HFFc6 (cell line): Measurements from ENCODE around the gene DIPK1A. TPM values are rescaled to one million over a fixed set of nuclear protein-coding genes. Genes with fewer than 3 reads are reported as not detected.

ENCODE experiments used
- DNase-seq: peaks from one replicate; pipeline ENCODE4 v3.0.0-alpha.2; 2018
- H3K27ac Mint-ChIP-seq: 2 replicates; pipeline ENCODE4 v1.8.0; 2020; ENCODE audit warnings: mild to moderate bottlenecking, mixed read lengths
- H3K27me3 Mint-ChIP-seq: 2 replicates; pipeline ENCODE4 v1.8.0; 2021; ENCODE audit warnings: mild to moderate bottlenecking, moderate library complexity, mixed read lengths; ENCODE audit not compliant: insufficient read depth
- H3K36me3 Mint-ChIP-seq: 2 replicates; pipeline ENCODE4 v1.8.0; 2021; ENCODE audit warnings: low read depth, mixed read lengths
- H3K4me1 Mint-ChIP-seq: 2 replicates; pipeline ENCODE4 v1.8.0; 2020; ENCODE audit warnings: low read depth, mixed read lengths
- H3K4me3 Mint-ChIP-seq: 2 replicates; pipeline ENCODE4 v1.8.0; 2020; ENCODE audit warnings: mild to moderate bottlenecking, moderate library complexity, mixed read lengths
- H3K9me3 Mint-ChIP-seq: 2 replicates; pipeline ENCODE4 v1.8.0; 2020; ENCODE audit warnings: mild to moderate bottlenecking, mixed read lengths
- CTCF ChIP-seq: fragments of 200-600 bp; sonication (generic); IDR thresholded peaks from 2 replicates; pipeline ENCODE4 v1.5.0; 2021; ENCODE audit warnings: antibody characterized with exemption, mild to moderate bottlenecking
- total RNA-seq, 6 experiments: library from RNA; stranded (reverse); fragmentation: NEBNext Ultra II Directional; extraction: Animal tissue kit (Norgen Biotek cat#: 25700); gene quantifications; 2 replicates in 1 of 6; 3 replicates in 5 of 6; pipeline ENCODE4 v1.2.3, GENCODE V29; 2021

Gene DIPK1A
- total RNA-seq, 6 experiments from 2014 or later: 18.9 to 24.5 (median 21.9) TPM

GRCh38 chr1:92820024-92820423 is 141.2 kb downstream of the DIPK1A start:
- Mint-ChIP-seq H3K27ac (no peak overlapping the region), H3K36me3 (no peaks in the 10 kb centered on the region), H3K4me3 (no peak overlapping the region), H3K9me3 (no peaks in the 10 kb centered on the region), H3K27me3 (peaks cover 2% of the 10 kb centered on the region), H3K4me1 (peaks cover 28% of the 10 kb centered on the region)
- TF ChIP-seq CTCF: no peak
- peak; percentile 39 for DNase-seq

GRCh38 chr1:92817986-92818764 is 143.1 kb downstream of the DIPK1A start:
- DNase-seq: peak; percentile 50
- H3K4me3 Mint-ChIP-seq: no peak overlapping the region
- peaks cover 27% of the 10 kb centered on the region for H3K4me1 Mint-ChIP-seq

GRCh38 chr1:92817137-92817697 is 144.0 kb downstream of the DIPK1A start:
- Mint-ChIP-seq H3K4me3 (no peak overlapping the region), H3K27ac (no peak overlapping the region), H3K4me1 (peaks cover 18% of the 10 kb centered on the region), H3K27me3 (peaks cover 2% of the 10 kb centered on the region), H3K36me3 (no peaks in the 10 kb centered on the region), H3K9me3 (no peaks in the 10 kb centered on the region)
- TF ChIP-seq CTCF: no peak
- no peak for DNase-seq

More at GRCh38 chr1:92817986-92818764, 143.1 kb downstream of the DIPK1A start:
- Mint-ChIP-seq H3K36me3 (no peaks in the 10 kb centered on the region), H3K9me3 (no peaks in the 10 kb centered on the region), H3K27me3 (peaks cover 2% of the 10 kb centered on the region), H3K27ac (no peak overlapping the region)
- peak; percentile 87 for TF ChIP-seq CTCF

DNA sequence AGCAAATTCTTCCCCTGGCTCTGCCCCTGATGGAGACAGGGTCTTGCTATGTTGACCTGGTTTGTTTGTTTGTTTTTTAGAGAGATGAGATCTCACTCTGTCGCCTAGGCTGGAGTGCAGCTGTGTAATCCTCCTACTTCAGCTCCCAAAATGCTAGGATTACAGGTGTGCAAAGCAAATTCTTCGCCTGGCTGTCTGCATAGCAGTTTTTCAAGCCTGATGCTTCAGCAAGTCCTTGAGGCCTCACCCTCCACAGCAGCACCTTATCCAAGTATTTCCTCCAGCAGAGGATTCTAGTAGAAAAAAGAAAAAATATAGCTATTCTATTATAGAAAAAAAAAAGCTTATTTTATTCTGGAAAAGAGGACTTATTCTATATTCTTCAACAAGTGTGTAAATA is 144.5 kb downstream of the DIPK1A start:
- Mint-ChIP-seq H3K4me1 (peaks cover 18% of the 10 kb centered on the region), H3K36me3 (no peaks in the 10 kb centered on the region), H3K4me3 (no peak overlapping the region), H3K27me3 (peaks cover 2% of the 10 kb centered on the region), H3K9me3 (no peaks in the 10 kb centered on the region), H3K27ac (no peak overlapping the region)
- DNase-seq: no peak
- TF ChIP-seq CTCF: no peak

DNA sequence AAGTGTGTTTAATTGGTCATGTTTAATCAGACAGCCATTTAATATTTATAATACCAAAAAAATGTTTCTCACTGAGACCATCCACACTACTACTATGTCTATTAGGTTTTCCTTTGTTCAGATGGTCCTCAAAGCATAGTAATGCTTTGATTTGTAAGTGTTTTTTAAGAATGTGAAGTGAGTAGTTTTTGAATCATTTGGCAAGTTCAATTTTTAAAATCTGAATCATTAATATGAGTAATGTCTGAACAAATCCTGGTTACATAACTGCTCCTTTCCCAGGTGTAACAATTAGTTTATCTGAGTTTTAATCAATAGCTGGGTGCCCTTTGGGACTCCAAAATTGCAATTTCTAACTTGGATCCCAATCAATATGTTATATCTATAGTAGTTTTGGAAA is 152.9 kb downstream of the DIPK1A start:
- H3K4me3 Mint-ChIP-seq: no peak overlapping the region

More for the DNA sequence above, 152.9 kb downstream of the DIPK1A start:
- Mint-ChIP-seq H3K9me3 (no peaks in the 10 kb centered on the region), H3K4me1 (peaks cover 61% of the 10 kb centered on the region), H3K27ac (no peak overlapping the region), H3K36me3 (no peaks in the 10 kb centered on the region), H3K27me3 (peaks cover 1% of the 10 kb centered on the region; the same call in 1 of the 2 replicates)
- TF ChIP-seq CTCF: no peak
- DNase-seq: no peak
